ENCODE data around the gene YWHAH. TPM values are rescaled to one million over a fixed set of nuclear protein-coding genes. Genes with fewer than 3 reads are reported as not detected.

The YWHAH gene
- total RNA-seq, 2 donors from 2014 or later = 162 to 193 TPM

DNA sequence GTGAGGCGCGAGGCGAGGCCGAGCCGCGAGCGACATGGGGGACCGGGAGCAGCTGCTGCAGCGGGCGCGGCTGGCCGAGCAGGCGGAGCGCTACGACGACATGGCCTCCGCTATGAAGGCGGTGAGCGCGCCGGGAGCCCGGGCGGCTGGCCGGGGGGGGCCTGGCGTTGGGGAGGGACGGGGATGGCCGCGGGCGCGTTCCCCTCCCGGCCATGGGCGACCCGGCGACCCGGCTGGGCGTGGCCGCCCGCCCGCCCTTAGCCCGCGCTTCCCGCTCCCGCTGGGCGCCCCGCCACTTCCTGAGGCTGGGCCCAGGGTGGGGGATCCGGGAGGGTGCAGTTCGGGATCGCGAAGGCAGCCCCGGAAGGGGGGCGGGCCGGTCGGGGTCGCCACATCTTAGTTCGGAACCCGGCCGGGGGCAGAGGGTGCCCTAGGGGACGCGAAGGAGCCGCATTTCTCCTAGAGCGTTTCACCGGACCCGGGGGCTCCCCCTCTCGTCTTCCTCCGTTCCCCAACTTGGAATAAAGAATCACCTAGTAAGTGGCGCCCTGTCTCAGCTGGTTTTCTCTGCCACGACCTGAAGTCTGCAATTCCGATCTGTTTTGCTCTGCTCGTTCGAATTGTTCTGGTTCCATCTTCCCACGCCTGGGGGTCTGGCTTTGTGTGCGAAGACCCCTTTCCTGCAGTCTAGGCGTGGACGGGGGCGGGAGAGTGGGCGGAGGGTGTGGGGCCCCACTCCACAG, 536 bp downstream of the YWHAH start:
- Mint-ChIP-seq H3K4me1 (no peaks in the 10 kb centered on the region), H3K4me3 (no peak overlapping the region), H3K27ac (no peak overlapping the region), H3K27me3 (ENCODE audit: insufficient read depth) (peaks cover 2% of the 10 kb centered on the region), H3K36me3 (ENCODE audit: low read depth) (peaks cover 21% of the 10 kb centered on the region), H3K9me3 (no peaks in the 10 kb centered on the region)
- peak overlapping the region; percentile 93 for H3K9ac ChIP-seq (ENCODE audit: extremely low read depth, low read length, poor library complexity, severe bottlenecking)
- peaks cover 30% of the 10 kb centered on the region for H3K36me3 ChIP-seq (ENCODE audit: control insufficient read depth, insufficient read depth, low read length)
- no peaks in the 10 kb centered on the region for H3K9me3 ChIP-seq (ENCODE audit: control insufficient read depth, low read length)
- DNase-seq = peak; percentile 76
- H3K27ac ChIP-seq (ENCODE audit: low read depth, low read length) = peak overlapping the region; percentile 94
- H3K4me3 ChIP-seq (ENCODE audit: low read length) = peak overlapping the region; percentile 98
- TF ChIP-seq, protein P1, sequence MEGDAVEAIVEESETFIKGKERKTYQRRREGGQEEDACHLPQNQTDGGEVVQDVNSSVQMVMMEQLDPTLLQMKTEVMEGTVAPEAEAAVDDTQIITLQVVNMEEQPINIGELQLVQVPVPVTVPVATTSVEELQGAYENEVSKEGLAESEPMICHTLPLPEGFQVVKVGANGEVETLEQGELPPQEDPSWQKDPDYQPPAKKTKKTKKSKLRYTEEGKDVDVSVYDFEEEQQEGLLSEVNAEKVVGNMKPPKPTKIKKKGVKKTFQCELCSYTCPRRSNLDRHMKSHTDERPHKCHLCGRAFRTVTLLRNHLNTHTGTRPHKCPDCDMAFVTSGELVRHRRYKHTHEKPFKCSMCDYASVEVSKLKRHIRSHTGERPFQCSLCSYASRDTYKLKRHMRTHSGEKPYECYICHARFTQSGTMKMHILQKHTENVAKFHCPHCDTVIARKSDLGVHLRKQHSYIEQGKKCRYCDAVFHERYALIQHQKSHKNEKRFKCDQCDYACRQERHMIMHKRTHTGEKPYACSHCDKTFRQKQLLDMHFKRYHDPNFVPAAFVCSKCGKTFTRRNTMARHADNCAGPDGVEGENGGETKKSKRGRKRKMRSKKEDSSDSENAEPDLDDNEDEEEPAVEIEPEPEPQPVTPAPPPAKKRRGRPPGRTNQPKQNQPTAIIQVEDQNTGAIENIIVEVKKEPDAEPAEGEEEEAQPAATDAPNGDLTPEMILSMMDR (conservative IDR thresholded peaks at IDR 0.05) = peak; percentile 14
- WGBS, 2 experiments (ENCODE audit: insufficient coverage in 1 of 2, insufficient read length in 1 of 2) = 0% methylated on average over 9 to 75 of the region's 76 CpGs
- H3K4me1 ChIP-seq (ENCODE audit: control insufficient read depth, insufficient read depth, low read length) = no peaks in the 10 kb centered on the region
- H3K27me3 ChIP-seq (ENCODE audit: control insufficient read depth, insufficient read depth, low read length, poor library complexity, severe bottlenecking) = no peaks in the 10 kb centered on the region

DNA sequence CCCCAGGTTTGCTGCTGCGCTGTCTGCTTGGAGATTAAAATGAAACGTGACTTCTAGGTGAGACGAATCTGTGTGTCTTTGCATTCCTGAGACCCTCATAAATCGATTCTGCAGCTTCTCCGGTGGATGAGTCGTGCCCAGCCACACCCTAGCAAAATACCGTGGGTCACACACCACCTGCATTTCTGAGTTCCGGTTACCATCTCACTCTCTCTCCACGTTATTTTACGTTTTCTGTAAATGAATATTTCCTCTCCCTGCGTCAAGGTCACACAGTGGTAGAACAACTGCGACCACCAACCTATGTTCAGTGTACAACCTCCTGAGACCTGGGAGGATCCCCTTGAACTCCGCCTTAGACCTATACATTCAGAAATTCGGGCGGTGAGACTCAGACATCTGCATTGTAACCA, 1.1 kb downstream of the YWHAH start:
- WGBS, 2 experiments (ENCODE audit: insufficient coverage in 1 of 2, insufficient read length in 1 of 2) = 3 to 5% methylated on average over 13 to 15 of the region's 15 CpGs
- Histone ChIP-seq H3K36me3 (ENCODE audit: control insufficient read depth, insufficient read depth, low read length) (peaks cover 36% of the 10 kb centered on the region), H3K27me3 (ENCODE audit: control insufficient read depth, insufficient read depth, low read length, poor library complexity, severe bottlenecking) (no peaks in the 10 kb centered on the region), H3K4me1 (ENCODE audit: control insufficient read depth, insufficient read depth, low read length) (peaks cover 3% of the 10 kb centered on the region), H3K9ac (ENCODE audit: extremely low read depth, low read length, poor library complexity, severe bottlenecking) (peak overlapping the region; percentile 93), H3K4me3 (ENCODE audit: low read length) (peak overlapping the region; percentile 98), H3K9me3 (ENCODE audit: control insufficient read depth, low read length) (no peaks in the 10 kb centered on the region), H3K27ac (ENCODE audit: low read depth, low read length) (no peak overlapping the region)
- Mint-ChIP-seq H3K4me3 (no peak overlapping the region), H3K4me1 (peaks cover 2% of the 10 kb centered on the region), H3K36me3 (ENCODE audit: low read depth) (peaks cover 26% of the 10 kb centered on the region), H3K27ac (no peak overlapping the region), H3K27me3 (ENCODE audit: insufficient read depth) (peaks cover 2% of the 10 kb centered on the region), H3K9me3 (no peaks in the 10 kb centered on the region)
- DNase-seq = no peak
- TF ChIP-seq, protein P1 (conservative IDR thresholded peaks at IDR 0.05) = no peak

DNA sequence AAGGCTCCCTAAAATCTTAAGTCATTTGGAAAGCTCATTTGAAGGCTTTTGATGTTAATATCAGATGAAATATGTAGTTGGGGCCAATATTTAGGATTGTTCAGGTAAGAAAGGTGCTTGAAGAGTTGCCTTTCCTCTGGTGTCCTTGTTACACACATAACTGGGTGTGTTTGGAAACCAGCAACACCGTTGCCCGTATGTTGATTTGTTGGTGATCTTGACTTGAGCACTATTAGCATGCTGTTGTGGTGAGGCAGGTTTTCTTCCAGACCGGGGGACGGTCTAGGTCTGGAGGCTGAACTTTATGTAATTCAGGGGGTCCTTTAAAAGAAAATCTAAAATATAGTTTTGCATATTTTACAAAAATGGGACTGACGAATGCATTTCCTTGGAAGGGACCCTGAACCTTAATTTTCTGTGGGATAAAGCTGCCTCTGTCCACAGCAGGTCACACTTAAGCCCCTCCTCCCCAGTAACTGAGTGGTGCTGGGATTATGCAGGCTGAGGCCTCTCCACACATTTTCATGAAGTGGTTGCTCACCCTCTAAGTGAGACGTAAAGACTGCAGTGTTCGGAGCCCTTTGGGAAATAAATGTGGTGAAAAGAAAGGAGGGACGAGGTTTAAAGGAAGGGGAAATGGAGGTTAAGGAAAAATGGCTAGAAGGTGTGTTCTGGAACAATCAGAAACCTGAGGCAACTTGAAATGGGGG, 1.8 kb downstream of the YWHAH start:
- DNase-seq = no peak
- Histone ChIP-seq H3K27me3 (ENCODE audit: control insufficient read depth, insufficient read depth, low read length, poor library complexity, severe bottlenecking) (no peaks in the 10 kb centered on the region), H3K4me3 (ENCODE audit: low read length) (peak overlapping the region; percentile 98), H3K27ac (ENCODE audit: low read depth, low read length) (no peak overlapping the region), H3K9me3 (ENCODE audit: control insufficient read depth, low read length) (no peaks in the 10 kb centered on the region), H3K36me3 (ENCODE audit: control insufficient read depth, insufficient read depth, low read length) (peaks cover 42% of the 10 kb centered on the region), H3K4me1 (ENCODE audit: control insufficient read depth, insufficient read depth, low read length) (peaks cover 3% of the 10 kb centered on the region), H3K9ac (ENCODE audit: extremely low read depth, low read length, poor library complexity, severe bottlenecking) (peak overlapping the region; percentile 93)
- Mint-ChIP-seq H3K36me3 (ENCODE audit: low read depth) (peaks cover 31% of the 10 kb centered on the region), H3K27me3 (ENCODE audit: insufficient read depth) (peaks cover 2% of the 10 kb centered on the region), H3K27ac (no peak overlapping the region), H3K4me3 (no peak overlapping the region), H3K9me3 (no peaks in the 10 kb centered on the region), H3K4me1 (peaks cover 4% of the 10 kb centered on the region)
- WGBS, 2 experiments (ENCODE audit: insufficient coverage in 1 of 2, insufficient read length in 1 of 2) = 31 to 51% methylated on average over 3 to 8 of the region's 8 CpGs
- TF ChIP-seq, protein P1 (conservative IDR thresholded peaks at IDR 0.05) = no peak
